Non-pigmented ciliary epithelial cell (primary cell): ENCODE data around the gene ZNF215.
"Not testable (repeated sequence)": the region's sequence is repeated elsewhere in the genome, so short reads cannot be mapped to it uniquely, and the experiment has no call there.

Experiments
- DNase-seq: peaks from one replicate; pipeline ENCODE4 v3.0.0-alpha.2; 2010; ENCODE audit warnings: low read depth

The ZNF215 gene

DNA sequence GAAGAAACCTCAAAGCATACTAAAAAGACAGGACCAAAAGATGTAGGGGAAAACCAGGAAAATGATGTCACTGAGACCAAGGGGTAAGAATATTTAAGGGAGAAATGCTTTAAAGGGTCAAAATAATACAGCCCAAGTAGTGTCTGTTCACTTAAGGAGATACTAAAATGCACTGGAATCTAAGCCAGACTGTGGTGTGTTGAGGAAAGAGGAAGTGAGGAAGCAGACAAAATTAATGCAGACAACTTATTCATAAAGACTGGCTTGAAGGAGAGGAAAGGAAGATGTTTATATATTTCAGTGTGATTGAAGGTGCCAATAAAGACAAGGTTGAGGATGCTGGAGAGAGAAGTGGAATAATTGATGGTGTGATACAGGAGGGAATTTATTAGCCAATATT, 15.7 kb downstream of the ZNF215 start:
- no peak for DNase-seq

DNA sequence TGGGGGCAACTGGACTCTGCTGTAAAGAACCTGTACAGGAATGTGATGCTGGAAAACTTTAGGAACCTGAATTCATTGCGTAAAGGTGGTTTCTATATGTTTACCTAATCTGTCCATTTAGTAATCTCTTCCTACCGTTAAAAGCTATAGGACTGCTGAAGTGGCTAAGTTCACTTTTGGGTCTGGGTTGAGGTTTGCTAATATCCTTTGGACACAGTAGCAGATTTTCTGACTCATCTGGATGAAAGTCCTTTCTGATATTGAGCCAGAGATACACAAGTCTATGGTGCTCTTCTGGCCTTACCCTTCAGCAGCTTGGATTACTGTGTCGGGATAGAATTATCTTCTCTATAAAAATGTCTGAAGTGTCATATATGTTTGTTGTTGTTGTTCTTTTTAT, 16.9 kb downstream of the ZNF215 start:
- no peak for DNase-seq

DNA sequence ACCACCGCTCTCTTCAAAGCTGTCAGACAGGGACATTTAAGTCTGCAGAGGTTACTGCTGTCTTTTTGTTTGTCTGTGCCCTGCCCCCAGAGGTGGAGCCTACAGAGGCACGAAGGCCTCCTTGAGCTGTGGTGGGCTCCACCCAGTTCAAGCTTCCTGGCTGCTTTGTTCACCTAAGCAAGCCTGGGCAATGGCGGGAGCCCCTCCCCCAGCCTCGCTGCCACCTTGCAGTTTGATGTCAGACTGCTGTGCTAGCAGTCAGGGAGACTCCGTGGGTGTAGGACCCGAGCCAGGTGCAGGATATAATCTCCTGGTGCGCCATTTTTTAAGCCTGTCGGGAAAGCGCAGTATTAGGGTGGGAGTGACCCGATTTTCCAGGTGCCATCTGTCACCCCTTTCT, 28.0 kb downstream of the ZNF215 start:
- DNase-seq = not testable (repeated sequence)

DNA sequence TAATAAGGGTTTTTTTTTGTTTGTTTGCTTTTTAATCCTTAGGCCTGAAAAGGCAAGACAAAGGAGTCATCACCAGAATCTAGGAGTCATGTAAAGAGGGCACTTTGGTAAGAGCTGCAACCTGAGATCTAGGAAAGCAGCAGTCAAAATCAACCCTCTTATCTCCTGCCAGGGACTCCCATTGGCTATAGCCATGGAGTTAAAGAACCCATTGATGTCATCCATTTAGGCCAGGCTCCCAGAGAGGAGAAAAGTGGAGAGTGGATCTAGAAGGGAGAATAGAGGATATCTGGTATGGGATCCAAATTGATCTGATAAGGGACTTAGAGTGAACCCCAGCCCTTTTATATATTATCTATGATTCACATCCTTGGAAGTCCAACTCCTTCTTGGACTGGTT, 35.9 kb downstream of the ZNF215 start:
- no peak for DNase-seq

DNA sequence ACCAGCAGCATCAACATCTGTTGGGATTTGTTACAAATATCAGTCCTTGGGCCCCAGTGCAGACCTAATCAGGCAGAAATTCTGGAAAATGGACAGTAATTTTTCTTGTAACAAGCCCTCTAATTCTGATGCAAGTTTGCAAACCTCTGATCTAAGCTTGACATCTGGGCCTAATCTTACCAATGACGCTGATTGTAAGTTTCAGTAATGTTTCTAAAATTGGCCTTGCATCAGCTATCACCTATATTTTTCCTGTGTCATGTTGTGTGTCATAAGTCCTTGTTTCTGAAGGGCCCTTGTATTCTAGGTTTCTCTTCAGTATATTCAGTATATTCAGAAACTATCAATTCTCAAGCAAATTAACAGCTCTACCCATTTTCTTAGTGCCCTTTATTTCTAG, 36.4 kb downstream of the ZNF215 start:
- no peak for DNase-seq

DNA sequence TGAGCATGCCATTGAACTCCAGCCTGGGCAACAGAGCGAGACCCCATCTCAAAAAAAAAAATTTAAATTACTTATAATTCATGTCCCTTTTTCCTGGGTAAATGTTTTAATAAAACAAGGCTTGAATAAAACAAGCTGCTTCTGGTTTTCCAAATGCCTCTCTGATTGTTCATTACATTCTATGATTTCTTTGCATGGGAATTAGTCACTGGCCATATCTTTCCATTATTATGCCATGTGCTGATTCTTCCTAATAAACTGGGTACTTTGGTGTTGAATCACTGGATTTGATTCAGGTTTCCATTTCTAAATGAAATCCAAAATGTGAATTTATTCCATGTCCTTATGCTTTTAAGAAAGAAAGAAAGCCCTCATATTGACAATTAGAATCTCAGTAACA, 42.6 kb downstream of the ZNF215 start:
- DNase-seq = peak; percentile 30

DNA sequence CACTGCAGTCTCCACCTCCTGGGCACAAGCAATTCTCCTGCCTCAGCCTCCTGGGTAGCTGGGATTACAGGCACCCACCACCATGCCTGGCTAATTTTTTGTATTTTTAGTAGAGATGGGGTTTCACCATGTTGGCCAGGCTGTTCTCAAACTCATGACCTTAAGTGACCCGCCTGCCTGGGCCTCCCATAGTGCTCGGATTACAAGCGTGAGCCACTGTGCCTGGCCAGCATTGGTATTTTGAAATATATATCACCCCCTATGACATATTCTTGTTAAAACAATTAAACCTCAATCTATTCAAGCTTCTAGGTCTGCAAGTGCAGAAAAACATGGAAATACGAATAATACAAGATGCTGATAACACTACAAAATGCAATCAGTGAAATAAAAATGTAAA, 43.6 kb downstream of the ZNF215 start:
- not testable (repeated sequence) for DNase-seq

DNA sequence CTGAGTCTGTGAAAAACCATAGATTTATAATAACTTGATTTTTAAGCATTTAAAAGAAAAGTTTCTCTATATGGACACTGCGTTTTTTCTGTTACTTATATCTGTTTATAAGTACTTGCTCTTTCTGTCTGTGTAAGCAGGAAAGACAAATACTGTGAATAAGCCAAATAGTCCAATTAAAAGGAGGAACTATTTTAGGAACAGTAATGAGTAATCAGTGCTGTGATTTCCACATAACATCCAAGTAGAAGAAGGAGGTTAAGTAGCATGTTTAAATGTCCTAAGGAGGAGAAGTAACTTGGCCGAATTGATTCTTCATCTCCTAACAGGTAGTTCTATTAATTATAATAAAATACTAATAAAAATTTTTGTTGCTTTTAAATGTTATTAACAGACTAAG, 53.1 kb downstream of the ZNF215 start:
- no peak for DNase-seq

DNA sequence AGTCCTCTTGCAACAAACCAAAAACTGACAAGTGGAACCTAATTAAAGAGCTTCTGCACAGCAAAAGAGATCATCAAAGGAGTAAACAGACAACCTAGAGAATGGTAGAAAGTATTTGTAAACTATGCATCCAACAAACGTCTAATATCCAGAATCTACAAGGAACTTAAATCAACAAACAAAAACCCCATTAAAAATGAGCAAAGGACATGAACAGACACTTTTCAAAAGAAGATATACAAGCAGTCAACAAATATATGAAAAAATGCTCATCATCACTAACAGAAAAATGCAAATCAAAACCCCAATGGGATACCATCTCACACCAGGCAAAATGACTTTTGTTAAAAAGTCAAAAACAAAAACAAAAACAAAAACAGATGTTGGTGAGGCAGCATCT, 60.3 kb downstream of the ZNF215 start:
- no peak for DNase-seq

DNA sequence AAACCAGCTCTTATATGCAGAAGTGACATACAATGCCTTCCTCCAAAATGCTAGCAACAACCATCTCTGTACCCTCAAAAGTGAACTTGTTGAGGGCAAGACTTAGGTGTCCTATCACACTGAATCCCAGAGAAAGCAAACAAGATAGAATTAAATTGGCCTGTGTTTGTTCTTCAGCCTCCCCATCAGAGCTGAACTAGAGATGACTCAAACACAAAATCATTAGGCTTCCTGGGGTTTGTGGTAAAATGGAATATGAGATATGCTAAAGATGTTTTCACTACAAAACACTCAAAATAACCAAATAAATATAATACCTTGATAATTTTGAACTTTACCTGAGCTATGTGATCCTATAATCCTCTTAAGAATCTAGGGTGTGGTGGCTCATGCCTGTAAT, 62.3 kb downstream of the ZNF215 start:
- DNase-seq = no peak

DNA sequence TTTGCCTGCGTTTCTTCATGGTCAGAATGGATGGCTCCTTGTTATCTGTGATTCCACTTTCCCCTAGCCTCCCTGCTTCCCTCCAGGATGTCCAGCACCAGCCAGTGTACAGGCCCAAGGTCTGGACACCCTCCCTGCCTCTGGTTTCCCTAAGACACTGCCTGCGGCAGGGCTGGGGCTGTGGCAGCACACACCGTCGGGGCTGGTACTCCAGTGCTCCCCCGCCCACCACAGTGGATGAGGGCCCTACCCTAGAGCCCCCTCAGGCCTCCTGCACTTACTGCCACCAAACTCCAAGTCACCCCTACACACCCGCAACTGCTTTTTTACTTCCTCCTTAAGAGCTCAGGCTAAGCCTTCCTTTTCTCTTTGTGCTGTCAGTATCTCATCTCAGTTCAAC, 65.0 kb downstream of the ZNF215 start:
- no peak for DNase-seq

DNA sequence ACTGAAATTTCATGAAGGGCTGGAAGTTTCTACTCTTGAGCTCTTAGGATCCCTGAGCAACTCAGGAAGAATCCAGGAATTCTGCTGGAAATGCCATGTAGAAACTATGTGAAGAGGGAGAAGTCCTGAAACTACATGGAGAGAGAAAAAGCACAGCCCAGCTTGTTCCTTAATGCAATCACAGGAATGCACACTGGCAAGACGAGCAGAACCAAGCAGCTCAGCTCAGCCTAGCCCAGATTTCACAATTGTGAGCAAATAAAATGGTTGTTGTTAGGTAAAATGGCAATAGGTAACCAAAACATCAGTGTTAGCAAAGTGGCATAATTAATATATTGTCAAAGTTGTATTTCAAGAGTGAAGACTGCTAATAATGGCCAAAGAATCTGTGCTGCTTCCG, 65.8 kb downstream of the ZNF215 start:
- no peak for DNase-seq

DNA sequence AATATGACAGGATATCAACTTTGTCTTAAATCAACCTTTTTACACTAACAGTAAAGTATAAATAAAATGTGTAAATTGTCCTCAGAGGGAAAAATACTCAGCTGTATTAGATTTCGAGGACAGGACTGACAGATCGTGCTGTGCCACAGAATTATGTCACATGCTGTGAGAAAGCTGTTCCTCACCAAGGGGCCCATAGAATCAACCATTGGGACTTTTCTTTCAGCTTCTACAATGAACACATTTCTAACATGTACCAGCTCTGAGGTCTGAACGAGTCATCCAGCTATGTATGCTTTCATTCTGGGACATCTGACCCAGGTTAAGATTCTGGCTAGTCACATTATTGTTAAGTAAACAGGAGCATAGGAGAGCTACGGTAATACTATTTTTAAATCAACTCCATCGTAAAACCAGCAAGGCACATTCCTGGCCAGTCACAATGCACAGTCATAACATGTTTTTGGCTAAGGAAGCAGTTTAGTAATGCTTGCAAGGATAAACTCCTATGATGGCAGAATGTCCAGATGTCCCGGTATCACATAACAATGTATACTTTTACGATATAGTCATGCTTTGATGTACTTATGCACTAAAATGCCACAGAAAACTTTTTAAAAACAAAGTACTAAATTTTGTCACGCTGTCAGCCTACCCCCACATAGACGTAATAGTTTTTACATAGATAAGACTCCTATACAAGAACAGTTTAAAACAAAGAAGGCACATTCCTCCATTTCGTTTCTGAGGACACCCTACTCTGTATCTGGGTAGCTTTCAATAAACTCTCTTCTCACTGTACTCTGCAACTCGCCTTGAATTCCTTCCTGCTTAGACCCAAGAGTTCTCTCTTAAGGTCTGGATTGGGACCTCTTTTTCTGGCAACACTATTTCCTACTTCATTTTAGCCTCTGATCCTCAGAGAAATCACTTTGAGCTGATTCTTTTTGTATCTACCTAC, 66.5 kb downstream of the ZNF215 start:
- peak; percentile 91 for DNase-seq

DNA sequence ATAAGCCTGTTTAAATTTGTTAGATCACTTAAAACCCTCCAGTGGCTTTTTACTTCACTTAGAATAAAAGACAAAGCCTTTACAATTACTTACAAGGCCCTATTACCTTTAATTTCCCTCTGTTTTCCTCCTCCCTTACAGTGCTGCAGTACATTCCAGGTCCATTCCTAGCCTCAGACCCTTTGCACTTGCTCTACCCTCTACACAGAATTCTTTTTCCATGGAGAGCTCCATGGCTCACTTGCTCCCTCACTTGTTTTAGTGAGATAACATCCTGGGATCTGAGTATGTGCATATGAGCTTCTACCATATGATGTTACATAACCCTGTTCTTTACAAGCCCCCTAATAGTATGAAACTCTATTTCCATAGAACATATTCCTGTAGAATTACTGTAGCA, 69.5 kb downstream of the ZNF215 start:
- no peak for DNase-seq

DNA sequence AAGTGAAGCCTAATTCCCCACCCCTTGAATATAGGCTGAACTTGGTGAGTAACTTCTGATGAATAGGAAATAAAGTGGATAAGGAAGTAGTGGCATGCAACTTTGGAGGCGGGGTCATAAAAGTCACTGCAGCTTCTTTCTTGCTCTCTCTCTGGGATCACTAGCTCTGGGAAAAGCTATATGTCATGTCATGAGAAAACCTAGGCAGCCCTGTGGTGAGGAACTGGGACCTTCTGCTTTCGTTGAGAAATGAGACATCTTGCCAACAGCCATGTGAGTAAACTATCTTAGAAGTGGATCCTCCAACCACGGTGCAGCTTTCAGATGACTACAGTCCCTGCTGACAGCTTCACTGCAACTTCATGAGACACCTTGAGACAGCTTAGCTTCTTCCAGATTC, 78.3 kb downstream of the ZNF215 start:
- no peak for DNase-seq
